Lower leg skin (tissue), 4 donors: ENCODE results near the gene WIZ. TPM values are rescaled to one million over a fixed set of nuclear protein-coding genes. Genes with fewer than 3 reads are reported as not detected.

Source experiments
- DNase-seq, 2 donors: peaks; one replicate each; pipeline ENCODE4 v3.0.0-alpha.2; 2019; ENCODE audit warnings: low spot score in 2 of 2
- H3K4me3 ChIP-seq: fragments of 200-600 bp; sonication (generic); 2 replicates; pipeline ENCODE4 v1.5.1; 2017; ENCODE audit warnings: mild to moderate bottlenecking, low read depth; ENCODE audit not compliant: poor library complexity, severe bottlenecking
- POLR2A ChIP-seq, 2 donors: fragments of 450-650 bp; IDR thresholded peaks; one replicate each; pipeline ENCODE4 v1.6.1; 2016 to 2017; ENCODE audit warnings: antibody characterized with exemption in 2 of 2, mild to moderate bottlenecking in 1 of 2, moderate library complexity in 1 of 2
- WGBS, 2 donors: methylation state at CpG; one replicate each; pipeline ENCODE4 v1.1.5; 2018; 5-methylcytosine and 5-hydroxymethylcytosine counted together
- intact Hi-C: fragments of 100-400 bp; cut with DNase I; formaldehyde crosslinking; loops from one replicate; pipeline ENCODE4 v1.15.0; 2023; ENCODE audit warnings: low total_unique reads
- total RNA-seq, 4 donors: library from RNA; depleted of rRNA; stranded (reverse); fragments of >200 nt; gene quantifications; one replicate each; pipeline ENCODE4 v1.1.0, GENCODE V29; 2016
- TF ChIP-seq, protein P1 (sequence below), 3 donors: fragments of 450-650 bp; IDR thresholded peaks; one replicate each; pipeline ENCODE4 v1.5.1; 2016; ENCODE audit warnings: antibody characterized with exemption in 3 of 3, mild to moderate bottlenecking in 3 of 3, moderate library complexity in 2 of 3

The WIZ gene
- total RNA-seq, 4 donors from 2014 or later = 28.4 to 52.9 (median 43.8) TPM

DNA sequence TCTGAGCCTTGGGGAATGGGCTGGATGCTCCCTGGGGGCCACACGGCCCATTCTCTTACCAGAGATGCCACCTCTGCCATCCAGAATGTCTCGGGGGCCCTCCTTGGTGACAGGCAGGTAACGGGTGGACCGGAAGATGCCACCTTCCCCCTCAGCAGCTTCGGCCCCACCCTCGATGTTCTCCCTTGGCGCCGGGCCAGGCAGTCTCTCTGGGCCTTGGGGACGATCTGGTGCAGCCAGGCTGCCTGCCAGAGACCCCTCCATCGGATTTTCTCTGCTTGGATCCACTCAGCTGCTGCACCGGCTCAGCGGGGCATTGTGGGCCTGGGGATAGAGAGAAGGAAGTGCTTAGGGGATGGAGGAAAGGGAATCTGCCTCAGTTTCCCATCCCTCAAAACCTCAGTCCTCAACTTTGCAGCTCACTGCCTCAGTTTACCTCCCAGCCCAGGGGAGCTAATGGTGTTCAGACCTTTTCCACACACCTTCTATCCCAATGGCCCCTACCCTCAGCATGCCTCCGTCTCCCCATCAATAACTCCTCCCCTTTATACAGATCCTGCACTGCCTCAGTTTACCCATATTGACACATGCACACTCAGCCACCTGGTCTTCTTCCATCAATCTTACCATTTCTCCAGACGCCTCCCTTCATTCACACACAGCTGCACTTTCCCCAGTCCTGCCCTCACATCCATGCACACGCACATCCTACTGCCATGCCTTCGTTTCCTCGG, 1.5 kb downstream of the WIZ start:
- WGBS, 2 donors = 46 to 48% methylated on average over 12 to 15 of the region's 17 CpGs
- no peak for TF ChIP-seq POLR2A (IDR thresholded peaks at IDR 0.05)
- TF ChIP-seq, protein P1, sequence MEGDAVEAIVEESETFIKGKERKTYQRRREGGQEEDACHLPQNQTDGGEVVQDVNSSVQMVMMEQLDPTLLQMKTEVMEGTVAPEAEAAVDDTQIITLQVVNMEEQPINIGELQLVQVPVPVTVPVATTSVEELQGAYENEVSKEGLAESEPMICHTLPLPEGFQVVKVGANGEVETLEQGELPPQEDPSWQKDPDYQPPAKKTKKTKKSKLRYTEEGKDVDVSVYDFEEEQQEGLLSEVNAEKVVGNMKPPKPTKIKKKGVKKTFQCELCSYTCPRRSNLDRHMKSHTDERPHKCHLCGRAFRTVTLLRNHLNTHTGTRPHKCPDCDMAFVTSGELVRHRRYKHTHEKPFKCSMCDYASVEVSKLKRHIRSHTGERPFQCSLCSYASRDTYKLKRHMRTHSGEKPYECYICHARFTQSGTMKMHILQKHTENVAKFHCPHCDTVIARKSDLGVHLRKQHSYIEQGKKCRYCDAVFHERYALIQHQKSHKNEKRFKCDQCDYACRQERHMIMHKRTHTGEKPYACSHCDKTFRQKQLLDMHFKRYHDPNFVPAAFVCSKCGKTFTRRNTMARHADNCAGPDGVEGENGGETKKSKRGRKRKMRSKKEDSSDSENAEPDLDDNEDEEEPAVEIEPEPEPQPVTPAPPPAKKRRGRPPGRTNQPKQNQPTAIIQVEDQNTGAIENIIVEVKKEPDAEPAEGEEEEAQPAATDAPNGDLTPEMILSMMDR (IDR thresholded peaks at IDR 0.05) = no peak
- no peak for DNase-seq
- intact Hi-C loops = no loop called here
- H3K4me3 ChIP-seq = no peak overlapping the region

DNA sequence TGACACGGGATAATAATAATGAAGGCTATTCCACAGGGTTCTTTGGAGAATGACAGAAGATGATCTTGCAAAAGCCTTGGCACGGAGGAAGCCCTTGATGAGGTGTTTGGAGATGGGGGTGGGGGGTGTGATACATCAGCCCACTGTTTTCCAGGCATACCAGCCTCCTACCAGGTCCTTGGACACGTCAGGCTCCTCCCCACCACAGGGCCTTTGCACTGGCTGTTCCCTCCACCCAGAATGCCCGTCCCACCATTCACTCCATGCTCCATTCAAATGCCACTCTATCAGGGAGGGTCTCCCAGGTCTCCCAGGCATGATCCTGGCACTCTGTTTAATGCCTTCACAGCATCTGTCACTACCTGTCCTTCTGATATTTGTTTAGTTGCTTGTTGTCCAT, 2.7 kb downstream of the WIZ start:
- intact Hi-C loops = no loop called here
- TF ChIP-seq POLR2A (IDR thresholded peaks at IDR 0.05) = no peak
- TF ChIP-seq, protein P1 (IDR thresholded peaks at IDR 0.05) = no peak
- H3K4me3 ChIP-seq = no peak overlapping the region
- no peak for DNase-seq
- WGBS, 2 donors = 78 to 83% methylated on average over 4 of the region's 4 CpGs

DNA sequence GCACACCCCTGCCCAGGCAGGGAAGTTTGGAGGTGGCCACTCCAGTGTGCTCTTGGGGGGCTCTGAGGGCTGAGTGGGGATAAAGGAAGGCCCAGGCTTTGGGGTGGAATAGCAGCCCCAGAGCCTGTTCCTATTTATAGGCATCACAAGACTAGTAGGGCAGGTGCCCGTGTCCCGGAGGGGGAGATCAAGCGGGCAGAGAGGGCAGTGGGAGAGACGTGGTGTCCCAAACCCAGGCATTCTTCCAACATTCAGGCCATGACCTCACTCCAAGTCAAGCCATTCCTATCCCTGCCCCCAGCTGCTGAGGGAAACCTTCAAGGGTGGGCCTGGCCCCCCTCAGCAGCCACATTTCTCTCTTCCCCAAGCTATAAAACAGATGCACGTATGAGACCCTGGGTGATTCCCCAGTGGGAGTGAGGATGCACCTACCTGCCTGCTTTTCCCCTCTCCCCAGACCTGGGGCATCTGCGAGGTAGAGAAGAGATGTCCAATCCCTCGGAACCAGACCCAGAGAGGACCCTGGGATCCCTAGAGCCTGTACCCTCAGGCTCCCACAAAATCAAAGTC, 3.9 kb downstream of the WIZ start:
- no peak overlapping the region for H3K4me3 ChIP-seq
- intact Hi-C loops = no loop called here
- TF ChIP-seq, protein P1 (IDR thresholded peaks at IDR 0.05) = no peak
- no peak for TF ChIP-seq POLR2A (IDR thresholded peaks at IDR 0.05)
- peak in 1 of 2 donors; percentile 75 for DNase-seq
- 68 to 80% methylated on average over 7 of the region's 7 CpGs for WGBS, 2 donors

DNA sequence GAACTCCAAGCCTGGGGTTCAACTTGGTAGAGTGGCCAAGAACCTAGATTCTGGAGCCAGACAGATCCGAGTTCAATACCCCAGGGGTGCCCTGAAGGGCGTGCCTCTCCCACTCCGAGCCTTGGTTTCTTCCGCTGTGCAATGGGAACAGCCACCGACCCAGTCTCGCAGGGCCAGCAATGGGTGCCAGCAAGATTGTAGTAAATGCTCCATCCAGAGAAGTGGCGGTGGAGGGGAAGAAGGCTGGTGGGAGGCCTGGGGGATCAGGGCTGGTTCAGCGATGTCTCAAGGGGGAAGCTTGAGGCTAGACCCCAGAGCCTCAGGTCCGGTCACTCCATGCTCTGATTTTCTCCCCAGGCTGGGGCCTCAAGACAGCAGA, 4.5 kb downstream of the WIZ start:
- WGBS, 2 donors = 84 to 85% methylated on average over 9 of the region's 9 CpGs
- intact Hi-C loops = no loop called here
- TF ChIP-seq POLR2A (IDR thresholded peaks at IDR 0.05) = no peak
- TF ChIP-seq, protein P1 (IDR thresholded peaks at IDR 0.05) = no peak
- H3K4me3 ChIP-seq = no peak overlapping the region
- DNase-seq = peak in 1 of 2 donors; percentile 72

DNA sequence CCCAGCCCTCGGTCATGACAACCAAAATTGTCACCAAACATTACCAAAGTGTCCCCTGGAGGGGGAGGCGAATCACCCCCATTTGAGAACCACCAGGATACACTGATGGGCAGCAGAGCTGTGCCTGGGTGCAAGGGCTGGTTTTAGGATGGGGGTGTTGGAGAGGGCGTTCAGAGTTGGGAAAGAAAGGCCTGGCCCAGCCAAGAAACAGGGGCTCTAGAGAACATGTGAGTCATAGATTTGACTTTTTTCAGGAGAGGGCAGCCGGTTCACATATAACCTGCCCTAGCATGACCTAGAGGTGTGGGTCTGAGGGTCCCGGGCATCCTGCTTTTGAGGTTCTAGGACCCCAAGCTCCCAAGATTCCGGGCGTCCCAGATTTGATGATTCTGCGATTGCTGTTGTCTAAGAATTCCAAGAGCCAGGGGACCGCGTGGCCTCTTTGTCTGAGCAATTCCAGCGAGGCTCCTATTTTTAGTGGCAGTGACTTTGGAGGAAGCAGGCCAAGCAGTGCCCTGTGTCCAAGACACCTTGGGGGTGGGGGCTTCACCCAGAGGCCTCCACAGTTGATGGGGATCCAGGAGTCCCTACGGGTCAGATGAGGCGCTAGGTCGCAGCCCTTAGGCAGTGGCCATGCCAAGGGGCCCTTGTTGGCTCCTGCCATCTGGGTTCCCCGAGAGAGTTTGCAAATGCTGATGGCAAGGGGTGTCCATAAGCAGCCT, 5.1 kb downstream of the WIZ start:
- DNase-seq = peak in 1 of 2 donors; percentile 80
- intact Hi-C loops = no loop called here
- 84 to 91% methylated on average over 12 to 15 of the region's 15 CpGs for WGBS, 2 donors
- TF ChIP-seq, protein P1 (IDR thresholded peaks at IDR 0.05) = no peak
- TF ChIP-seq POLR2A (IDR thresholded peaks at IDR 0.05) = no peak
- no peak overlapping the region for H3K4me3 ChIP-seq
